Upper lobe of left lung (tissue), 4 donors: ENCODE measurements around the gene TRPM2.

Source experiments
- POLR2A ChIP-seq, 4 donors: fragments of 450-650 bp; IDR thresholded peaks; one replicate each; pipeline ENCODE4 v1.5.1; 2016 to 2017; ENCODE audit warnings: antibody characterized with exemption in 4 of 4, mild to moderate bottlenecking in 2 of 4
- TF ChIP-seq, protein P1 (sequence below), 6 experiments: fragments of 450-650 bp in 4 of 6; fragments of 200-600 bp in 2 of 6; sonication (generic) in 2 of 6; IDR thresholded peaks; one replicate each; pipeline ENCODE4 v1.5.1; 2016 to 2019; ENCODE audit warnings: antibody characterized with exemption in 6 of 6

DNA sequence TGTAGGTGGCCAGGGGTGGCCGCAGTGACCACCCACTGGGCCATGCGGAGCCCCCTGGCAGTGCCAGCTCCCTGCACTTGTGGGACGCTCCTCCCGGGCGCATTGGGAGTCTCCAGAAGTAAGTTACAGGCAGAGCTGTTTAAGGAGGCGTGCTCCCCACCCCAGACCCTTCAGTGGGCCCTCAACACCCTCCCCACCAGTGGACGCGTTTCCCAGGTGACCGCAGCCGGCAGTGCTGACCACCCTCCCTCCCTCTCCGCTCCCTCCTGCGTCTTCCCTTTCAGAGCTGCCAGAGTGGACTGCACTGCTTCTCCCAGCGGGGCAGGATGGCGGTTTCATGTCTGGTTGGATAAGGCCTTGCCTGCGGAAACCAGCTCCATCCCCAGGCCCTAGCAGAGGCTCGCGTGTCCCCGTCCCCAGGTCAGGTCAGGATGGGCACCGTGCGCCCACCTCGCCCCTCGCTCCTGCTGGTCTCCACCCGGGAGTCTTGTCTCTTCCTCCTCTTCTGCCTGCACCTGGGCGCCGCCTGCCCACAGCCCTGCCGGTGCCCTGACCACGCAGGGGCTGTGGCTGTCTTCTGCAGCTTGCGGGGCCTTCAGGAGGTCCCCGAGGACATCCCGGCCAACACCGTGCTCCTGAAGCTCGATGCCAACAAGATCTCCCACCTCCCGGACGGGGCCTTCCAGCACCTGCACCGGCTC, 102.9 kb downstream of the TRPM2 start:
- TF ChIP-seq, protein P1, sequence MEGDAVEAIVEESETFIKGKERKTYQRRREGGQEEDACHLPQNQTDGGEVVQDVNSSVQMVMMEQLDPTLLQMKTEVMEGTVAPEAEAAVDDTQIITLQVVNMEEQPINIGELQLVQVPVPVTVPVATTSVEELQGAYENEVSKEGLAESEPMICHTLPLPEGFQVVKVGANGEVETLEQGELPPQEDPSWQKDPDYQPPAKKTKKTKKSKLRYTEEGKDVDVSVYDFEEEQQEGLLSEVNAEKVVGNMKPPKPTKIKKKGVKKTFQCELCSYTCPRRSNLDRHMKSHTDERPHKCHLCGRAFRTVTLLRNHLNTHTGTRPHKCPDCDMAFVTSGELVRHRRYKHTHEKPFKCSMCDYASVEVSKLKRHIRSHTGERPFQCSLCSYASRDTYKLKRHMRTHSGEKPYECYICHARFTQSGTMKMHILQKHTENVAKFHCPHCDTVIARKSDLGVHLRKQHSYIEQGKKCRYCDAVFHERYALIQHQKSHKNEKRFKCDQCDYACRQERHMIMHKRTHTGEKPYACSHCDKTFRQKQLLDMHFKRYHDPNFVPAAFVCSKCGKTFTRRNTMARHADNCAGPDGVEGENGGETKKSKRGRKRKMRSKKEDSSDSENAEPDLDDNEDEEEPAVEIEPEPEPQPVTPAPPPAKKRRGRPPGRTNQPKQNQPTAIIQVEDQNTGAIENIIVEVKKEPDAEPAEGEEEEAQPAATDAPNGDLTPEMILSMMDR (IDR thresholded peaks at IDR 0.05): no peak
- no peak for TF ChIP-seq POLR2A (IDR thresholded peaks at IDR 0.05)
